IMR-90 (cell line): ENCODE data around the gene UPB1. TPM values are rescaled to one million over a fixed set of nuclear protein-coding genes. Genes with fewer than 3 reads are reported as not detected.

Source experiments
- ATAC-seq: fragments of 200-7000 bp; cut with Tn5 transposase; 2 replicates; pipeline ENCODE4 v1.9.1; 2020; ENCODE audit warnings: low read depth, mild to moderate bottlenecking, moderate library complexity
- BruUV-seq: library from RNA; stranded (reverse); fragments of 400-500 nt; replicated peaks from 2 replicates; lab custom pipeline; 2021; lab: Mats Ljungman, UMichigan
- CTCF ChIA-PET: fragments of 300-600 bp; formaldehyde crosslinking; extraction: SDS; loops from one replicate; lab custom pipeline; 2021; ENCODE audit warnings: antibody characterized with exemption; lab: Yijun Ruan, JAX
- POLR2A ChIA-PET: fragments of 300-600 bp; sonication (Branson Sonifier 250); formaldehyde crosslinking; loops from one replicate; lab custom pipeline; 2022; ENCODE audit warnings: antibody characterized with exemption; ENCODE audit not compliant: unreplicated experiment; lab: Charles Lee
- DNase-seq: peaks from one replicate; pipeline ENCODE4 v3.0.0; 2013
- H2AFZ ChIP-seq: replicated peaks from 2 replicates; pipeline ENCODE3; 2013; ENCODE audit warnings: low read length, mild to moderate bottlenecking; ENCODE audit not compliant: poor library complexity
- H2AK5ac ChIP-seq: 2 replicates; pipeline ENCODE4 v1.6.1; 2013; ENCODE audit warnings: low read depth, low read length, inconsistent platforms
- H2AK9ac ChIP-seq: replicated peaks from 2 replicates; pipeline ENCODE3; 2013; ENCODE audit warnings: mild to moderate bottlenecking, low read depth, low read length, moderate library complexity; ENCODE audit not compliant: poor library complexity
- H2BK120ac ChIP-seq: 2 replicates; pipeline ENCODE4 v1.6.1; 2013; ENCODE audit warnings: low read depth, low read length, inconsistent platforms
- H2BK15ac ChIP-seq: 3 replicates; pipeline ENCODE4 v1.6.1; 2013; ENCODE audit warnings: low read depth, low read length, inconsistent platforms
- H2BK20ac ChIP-seq: 2 replicates; pipeline ENCODE4 v1.6.1; 2013; ENCODE audit warnings: low read depth, mild to moderate bottlenecking, inconsistent platforms, low read length, moderate library complexity
- H2BK5ac ChIP-seq: 2 replicates; pipeline ENCODE4 v1.6.1; 2013; ENCODE audit warnings: mild to moderate bottlenecking, low read depth, low read length, inconsistent platforms; ENCODE audit not compliant: poor library complexity, severe bottlenecking
- H3K14ac ChIP-seq: replicated peaks from 2 replicates; pipeline ENCODE4 v1.6.1; 2013; ENCODE audit warnings: low read depth, low read length, inconsistent platforms
- H3K18ac ChIP-seq: 2 replicates; pipeline ENCODE4 v1.6.1; 2013; ENCODE audit warnings: low read depth, low read length, control low read depth
- H3K23ac ChIP-seq: 2 replicates; pipeline ENCODE4 v1.6.1; 2013; ENCODE audit warnings: low read depth, low read length, inconsistent platforms
- H3K27ac ChIP-seq: 2 replicates; pipeline ENCODE4 v1.5.1; 2013; ENCODE audit warnings: mild to moderate bottlenecking, control low read depth, low read length; ENCODE audit not compliant: insufficient read depth
- H3K27me3 ChIP-seq: 2 replicates; pipeline ENCODE4 v1.6.1; 2013; ENCODE audit warnings: low read length; ENCODE audit not compliant: control insufficient read depth, insufficient read depth
- H3K36me3 ChIP-seq: 2 replicates; pipeline ENCODE4 v1.6.1; 2013; ENCODE audit warnings: low read length, mixed read lengths; ENCODE audit not compliant: control insufficient read depth, insufficient read depth
- H3K4ac ChIP-seq: 2 replicates; pipeline ENCODE4 v1.6.1; 2013; ENCODE audit warnings: low read depth, low read length, inconsistent platforms
- H3K4me1 ChIP-seq: 2 replicates; pipeline ENCODE4 v1.6.1; 2013; ENCODE audit warnings: low read length, mixed read lengths; ENCODE audit not compliant: control insufficient read depth, insufficient read depth
- H3K4me2 ChIP-seq: 2 replicates; pipeline ENCODE4 v1.6.1; 2013; ENCODE audit warnings: low read depth, mild to moderate bottlenecking, control low read depth, low read length, moderate library complexity
- H3K4me3 ChIP-seq: 2 replicates; pipeline ENCODE4 v1.5.1; 2013; ENCODE audit warnings: low read depth, mild to moderate bottlenecking, control low read depth, low read length, moderate library complexity; ENCODE audit not compliant: insufficient read depth
- H3K56ac ChIP-seq: 2 replicates; pipeline ENCODE4 v1.6.1; 2013; ENCODE audit warnings: low read length, inconsistent platforms; ENCODE audit not compliant: insufficient read depth; ENCODE audit errors: extremely low read depth
- H3K79me1 ChIP-seq, 2 experiments: 2 replicates each; pipeline ENCODE4 v1.6.1; 2013; ENCODE audit warnings: low read length in 2 of 2, inconsistent platforms in 1 of 2, low read depth in 1 of 2
- H3K9ac ChIP-seq: 2 replicates; pipeline ENCODE4 v1.6.1; 2013; ENCODE audit warnings: low read depth, low read length, control low read depth
- H3K9me1 ChIP-seq: 2 replicates; pipeline ENCODE4 v1.6.1; 2013; ENCODE audit warnings: low read length, inconsistent platforms; ENCODE audit not compliant: insufficient read depth
- H3K9me3 ChIP-seq: 2 replicates; pipeline ENCODE4 v1.6.1; 2013; ENCODE audit warnings: low read length; ENCODE audit not compliant: control insufficient read depth, insufficient read depth
- H4K20me1 ChIP-seq: 2 replicates; pipeline ENCODE4 v1.6.1; 2013; ENCODE audit warnings: low read length, inconsistent platforms; ENCODE audit not compliant: insufficient read depth
- H4K5ac ChIP-seq: 2 replicates; pipeline ENCODE4 v1.6.1; 2013; ENCODE audit warnings: mild to moderate bottlenecking, low read depth, low read length, control low read depth
- H4K8ac ChIP-seq, 2 experiments: 2 replicates each; pipeline ENCODE4 v1.6.1; 2013; ENCODE audit warnings: low read depth in 2 of 2, low read length in 2 of 2, control low read depth in 1 of 2, inconsistent platforms in 1 of 2
- H4K91ac ChIP-seq: 2 replicates; pipeline ENCODE4 v1.6.1; 2013; ENCODE audit warnings: low read depth, low read length, inconsistent platforms; ENCODE audit not compliant: insufficient read depth
- BHLHE40 ChIP-seq: fragments of 150-350 bp; IDR thresholded peaks from 2 replicates; pipeline ENCODE4 v1.6.1; 2016; ENCODE audit warnings: mild to moderate bottlenecking, low read depth, low read length
- CEBPB ChIP-seq: IDR thresholded peaks from 2 replicates; pipeline ENCODE4 v1.6.1; 2012; ENCODE audit warnings: low read depth, low read length, improper control_type of control experiment
- CHD1 ChIP-seq: IDR thresholded peaks from 2 replicates; pipeline ENCODE4 v1.6.1; 2012; ENCODE audit warnings: low read depth, low read length, improper control_type of control experiment
- CTCF ChIP-seq: conservative IDR thresholded peaks from 2 replicates; pipeline ENCODE4 v1.5.1; 2012; ENCODE audit warnings: mild to moderate bottlenecking, low read depth, low read length, improper control_type of control experiment
- ELK1 ChIP-seq: fragments of 150-350 bp; IDR thresholded peaks from 2 replicates; pipeline ENCODE4 v1.6.1; 2016; ENCODE audit warnings: low read depth, mild to moderate bottlenecking, low read length, moderate library complexity, borderline replicate concordance
- FOS ChIP-seq: fragments of 150-350 bp; IDR thresholded peaks from 2 replicates; pipeline ENCODE4 v1.6.1; 2016; ENCODE audit warnings: low read depth, low read length
- MAFK ChIP-seq: IDR thresholded peaks from 2 replicates; pipeline ENCODE4 v1.6.1; 2012; ENCODE audit warnings: low read depth, low read length, improper control_type of control experiment
- MAZ ChIP-seq: IDR thresholded peaks from 2 replicates; pipeline ENCODE4 v1.6.1; 2012; ENCODE audit warnings: low read depth, mild to moderate bottlenecking, low read length, improper control_type of control experiment, moderate library complexity, borderline replicate concordance
- MXI1 ChIP-seq: IDR thresholded peaks from 2 replicates; pipeline ENCODE4 v1.6.1; 2012; ENCODE audit warnings: low read depth, mild to moderate bottlenecking, low read length, moderate library complexity, borderline replicate concordance
- NFE2L2 ChIP-seq: fragments of 150-350 bp; IDR thresholded peaks from 2 replicates; pipeline ENCODE4 v1.6.1; 2016; ENCODE audit warnings: low read depth, mild to moderate bottlenecking, low read length
- POLR2A ChIP-seq: IDR thresholded peaks from 2 replicates; pipeline ENCODE4 v1.6.1; 2012; ENCODE audit warnings: mild to moderate bottlenecking, low read depth, low read length
- RAD21 ChIP-seq: IDR thresholded peaks from 2 replicates; pipeline ENCODE4 v1.6.1; 2012; ENCODE audit warnings: low read length, improper control_type of control experiment
- RCOR1 ChIP-seq: IDR thresholded peaks from 2 replicates; pipeline ENCODE4 v1.6.1; 2012; ENCODE audit warnings: mild to moderate bottlenecking, low read length, improper control_type of control experiment; ENCODE audit not compliant: insufficient replicate concordance
- RFX5 ChIP-seq: IDR thresholded peaks from 2 replicates; pipeline ENCODE4 v1.8.0; 2012; ENCODE audit warnings: low read depth, mild to moderate bottlenecking, low read length, moderate library complexity
- SMC3 ChIP-seq: fragments of 150-350 bp; IDR thresholded peaks from 2 replicates; pipeline ENCODE4 v1.6.1; 2016; ENCODE audit warnings: low read depth, mild to moderate bottlenecking, antibody characterized with exemption, low read length, moderate library complexity
- USF2 ChIP-seq: fragments of 150-350 bp; IDR thresholded peaks from 2 replicates; pipeline ENCODE4 v1.6.1; 2017; ENCODE audit warnings: mild to moderate bottlenecking, antibody characterized with exemption, low read length, low read depth
- WGBS, 2 experiments: methylation state at CpG; one replicate each; pipeline versions ENCODE4 v1.1.5 to v1.1.7; 2013; ENCODE audit warnings: missing lambda C conversion rate in 2 of 2; ENCODE audit not compliant: insufficient read length in 1 of 2; ENCODE audit errors: extremely low coverage in 2 of 2; 5-methylcytosine and 5-hydroxymethylcytosine counted together
- dilution Hi-C: fragments of 300-500 bp; cut with HindIII; formaldehyde crosslinking; loops from one replicate; pipeline ENCODE4 v1.14.3; 2018; ENCODE audit warnings: low sequenced_read_pairs; ENCODE audit not compliant: unreplicated experiment
- in situ Hi-C: fragments of 300-500 bp; cut with MboI; formaldehyde crosslinking; loops from 3 replicates; pipeline ENCODE4 v1.14.3; 2019; ENCODE audit warnings: low sequenced_read_pairs, inconsistent platforms, mixed read lengths
- intact Hi-C: fragments of 100-400 bp; cut with micrococcal nuclease; formaldehyde crosslinking; loops from 2 replicates; pipeline ENCODE4 v1.10.0; 2022
- polyA plus RNA-seq, 3 experiments: library from polyadenylated mRNA; depleted of rRNA; stranded (reverse); fragments of >200 nt; gene quantifications; 2 replicates each; pipeline ENCODE4 v1.2.3, GENCODE V29; 2012; ENCODE audit warnings: low replicate concordance in 1 of 3
- total RNA-seq: library from RNA; depleted of rRNA; stranded (reverse); fragments of >200 nt; gene quantifications from 2 replicates; pipeline ENCODE4 v1.2.3, GENCODE V29; 2012

Gene UPB1
- total and polyA plus RNA-seq, 2 of the 4 experiments (the other 2 are of a cell fraction): under 0.01 to 0.02 TPM

- no TSS peak for BruUV-seq
- Histone ChIP-seq H3K27me3 (no peaks in the 10 kb centered on the region), H2AK5ac (no peak overlapping the region), H2BK5ac (no peak overlapping the region), H4K8ac (no peak overlapping the region), H3K4ac (no peak overlapping the region), H4K20me1 (peaks cover 4% of the 10 kb centered on the region; the same call in 1 of the 2 replicates), H2BK20ac (no peak overlapping the region), H3K9me3 (no peaks in the 10 kb centered on the region), H3K9ac (no peak overlapping the region), H3K4me1 (peaks cover 14% of the 10 kb centered on the region), H3K18ac (no peak overlapping the region), H3K9me1 (peaks cover 10% of the 10 kb centered on the region), H3K4me2 (no peak overlapping the region), H3K14ac (no peak overlapping the region), H3K23ac (no peak overlapping the region), H3K27ac (no peak overlapping the region), H4K91ac (no peak overlapping the region), H2BK15ac (no peak overlapping the region), H3K56ac (no peak overlapping the region), H4K5ac (no peak overlapping the region), H3K4me3 (no peak overlapping the region), H2AFZ (no peak overlapping the region), H2AK9ac (no peak overlapping the region), H2BK120ac (no peak overlapping the region), H3K79me1 (peaks cover under 1 to 6% of the 10 kb centered on the region in 2 experiments; a peak in 2 of 4 replicates), H3K36me3 (peaks cover 27% of the 10 kb centered on the region)
- dilution Hi-C loops: no loop called here
- DNase-seq: no peak
- TF ChIP-seq CTCF (no peak), MAFK (no peak), MAZ (no peak), ELK1 (no peak), FOS (no peak), RAD21 (no peak), NFE2L2 (no peak), POLR2A (no peak), MXI1 (no peak), USF2 (no peak), RCOR1 (no peak), CHD1 (no peak), CEBPB (no peak), RFX5 (no peak), BHLHE40 (no peak), SMC3 (no peak)
- CTCF ChIA-PET: no interaction called here
- POLR2A ChIA-PET: interaction anchor here (0.5 kb wide), 1 partner anchor 154 kb away, joined by 10 read pairs; no protein-coding TSS in a partner anchor
- no CpG with 5 or more reads among the region's 1 CpG for WGBS, 2 experiments
- in situ Hi-C loops: no loop called here
- intact Hi-C loops: no loop called here
- no peak for ATAC-seq
Observed at GRCh38 chr22:24576778-24577177, 81.6 kb downstream of the UPB1 start.
